ENCODE results near the gene DPH3.
"Not testable (repeated sequence)": the region's sequence is repeated elsewhere in the genome, so short reads cannot be mapped to it uniquely, and the experiment has no call there.

DPH3 gene

DNA sequence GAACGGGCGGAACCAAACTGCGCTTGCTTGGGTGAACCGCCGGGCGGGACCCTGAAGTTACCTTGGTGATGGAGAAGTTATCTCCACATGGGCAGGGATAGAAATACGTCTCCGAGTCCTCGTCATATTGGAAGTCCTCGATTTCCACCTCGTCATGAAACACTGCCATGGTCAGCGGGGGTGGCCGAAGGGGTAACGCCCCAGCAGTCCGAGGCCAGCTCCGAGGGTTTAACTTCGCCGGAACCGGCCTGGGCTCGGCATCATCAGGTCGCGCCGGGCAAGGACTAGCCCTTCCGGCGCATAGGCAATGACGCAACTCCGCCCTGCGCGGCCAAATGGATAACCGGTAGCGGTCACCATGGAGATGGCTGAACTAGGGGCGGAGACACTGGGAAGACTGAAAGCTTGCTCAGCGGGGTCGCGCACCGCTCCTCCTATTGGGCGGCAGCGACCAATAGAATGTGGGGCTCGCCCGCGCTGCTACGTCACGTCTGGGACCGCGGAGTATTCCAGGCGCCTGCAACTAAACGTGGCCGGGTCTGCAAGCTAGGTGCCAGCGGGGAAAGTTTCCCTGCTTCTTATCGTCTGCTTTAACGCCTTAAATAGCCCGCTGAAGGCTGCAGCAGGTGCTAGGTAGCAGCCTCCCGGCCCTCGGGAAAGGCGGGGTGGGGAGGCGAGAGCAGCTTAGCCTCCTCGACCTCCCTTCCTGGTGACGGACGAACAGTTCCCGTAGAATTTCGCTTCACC is at the start of gene DPH3, which contains the start of gene OXNAD1:
TSS of gene DPH3 (minus strand) at position 236 of the 747 bp plus-strand sequence. CDS start at position 169, 67 bp downstream.
TSS of gene OXNAD1 (plus strand) at position 505 of the 747 bp plus-strand sequence. CDS start 5,741 bp downstream, outside the sequence.
- peak; percentile 97 to 99 for DNase-seq

DNA sequence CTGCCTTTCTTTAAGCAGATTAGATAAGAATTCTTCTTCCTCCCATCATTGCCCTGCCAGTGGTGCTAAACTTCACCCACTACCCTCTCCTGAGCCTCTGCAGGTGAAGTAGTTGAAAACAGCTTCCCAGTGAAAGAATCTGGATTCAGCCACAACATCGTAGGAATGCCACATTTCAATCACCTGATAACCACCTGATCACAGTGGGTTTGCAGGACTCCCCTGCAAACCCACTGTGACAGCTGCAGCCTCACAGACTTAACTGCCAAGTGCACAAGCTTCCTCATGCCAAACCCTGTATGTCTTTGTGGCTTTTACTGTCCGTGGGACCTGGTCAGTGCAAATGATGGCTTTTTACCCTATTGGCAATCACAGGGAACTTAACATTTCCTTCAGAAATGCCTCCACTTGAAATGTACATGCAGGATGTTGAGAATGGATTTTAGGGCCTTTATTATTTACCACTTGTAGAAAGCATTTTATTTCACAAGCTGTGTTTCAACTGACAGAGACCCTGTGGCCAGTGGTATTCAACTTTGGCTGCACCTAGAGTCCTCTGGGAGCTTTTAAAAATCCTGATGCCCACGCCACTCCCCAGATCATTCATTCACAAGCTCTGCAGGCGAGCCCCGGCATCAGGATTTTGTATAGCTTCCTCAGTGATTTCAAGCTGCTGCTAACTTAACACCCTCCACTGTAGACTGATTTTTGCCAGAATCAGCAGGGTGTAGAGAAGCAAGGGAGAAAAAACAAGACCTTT is 49.3 kb upstream of the DPH3 start:
- DNase-seq: no peak

- DNase-seq: no peak
These were observed 47.3 kb upstream of the DPH3 start for GRCh38 chr3:16311960-16312451.

- DNase-seq: not testable (repeated sequence)
These were observed 45.7 kb upstream of the DPH3 start for GRCh38 chr3:16310486-16310885.

- peak in 1 of 2 experiments; percentile 71 for DNase-seq
These were observed 44.8 kb upstream of the DPH3 start for GRCh38 chr3:16309558-16309957.

GRCh38 chr3:16308727-16309126 is 44.0 kb upstream of the DPH3 start:
- DNase-seq: no peak

DNA sequence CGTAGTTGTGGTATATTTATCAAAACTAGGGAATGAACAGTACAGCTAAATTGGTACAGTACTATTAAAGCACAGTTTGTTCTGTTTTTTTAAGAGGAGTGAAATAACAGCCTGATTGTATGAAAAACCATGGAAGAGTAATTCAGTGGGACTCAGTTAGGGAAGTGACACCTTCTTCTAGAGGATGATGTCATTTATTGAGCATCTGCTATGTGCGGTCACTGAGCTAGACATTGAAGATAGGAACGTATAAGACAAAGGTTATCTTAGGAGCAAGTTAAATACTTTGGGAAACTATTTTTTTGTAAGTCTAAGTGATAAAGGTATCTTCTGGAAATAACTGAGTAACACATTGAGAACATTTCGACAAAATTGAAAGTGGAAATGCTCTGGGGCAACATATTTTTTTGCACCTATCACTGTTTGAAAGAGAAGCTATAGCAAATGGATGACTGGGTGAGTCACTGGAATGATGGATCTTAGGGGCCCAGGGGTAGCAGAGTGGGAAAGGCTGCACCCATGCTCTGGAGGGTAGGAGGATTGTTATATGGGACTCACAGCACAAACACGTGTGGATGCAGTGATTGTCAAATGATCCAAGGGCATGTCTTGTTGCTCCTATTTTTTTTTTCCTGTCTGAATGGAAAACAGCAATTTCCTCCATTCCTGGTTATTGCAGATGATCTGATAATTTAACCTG is 43.2 kb upstream of the DPH3 start:
- DNase-seq: no peak

- peak in 1 of 2 experiments; percentile 66 for DNase-seq
These were observed 40.4 kb upstream of the DPH3 start for GRCh38 chr3:16305111-16305541.

DNA sequence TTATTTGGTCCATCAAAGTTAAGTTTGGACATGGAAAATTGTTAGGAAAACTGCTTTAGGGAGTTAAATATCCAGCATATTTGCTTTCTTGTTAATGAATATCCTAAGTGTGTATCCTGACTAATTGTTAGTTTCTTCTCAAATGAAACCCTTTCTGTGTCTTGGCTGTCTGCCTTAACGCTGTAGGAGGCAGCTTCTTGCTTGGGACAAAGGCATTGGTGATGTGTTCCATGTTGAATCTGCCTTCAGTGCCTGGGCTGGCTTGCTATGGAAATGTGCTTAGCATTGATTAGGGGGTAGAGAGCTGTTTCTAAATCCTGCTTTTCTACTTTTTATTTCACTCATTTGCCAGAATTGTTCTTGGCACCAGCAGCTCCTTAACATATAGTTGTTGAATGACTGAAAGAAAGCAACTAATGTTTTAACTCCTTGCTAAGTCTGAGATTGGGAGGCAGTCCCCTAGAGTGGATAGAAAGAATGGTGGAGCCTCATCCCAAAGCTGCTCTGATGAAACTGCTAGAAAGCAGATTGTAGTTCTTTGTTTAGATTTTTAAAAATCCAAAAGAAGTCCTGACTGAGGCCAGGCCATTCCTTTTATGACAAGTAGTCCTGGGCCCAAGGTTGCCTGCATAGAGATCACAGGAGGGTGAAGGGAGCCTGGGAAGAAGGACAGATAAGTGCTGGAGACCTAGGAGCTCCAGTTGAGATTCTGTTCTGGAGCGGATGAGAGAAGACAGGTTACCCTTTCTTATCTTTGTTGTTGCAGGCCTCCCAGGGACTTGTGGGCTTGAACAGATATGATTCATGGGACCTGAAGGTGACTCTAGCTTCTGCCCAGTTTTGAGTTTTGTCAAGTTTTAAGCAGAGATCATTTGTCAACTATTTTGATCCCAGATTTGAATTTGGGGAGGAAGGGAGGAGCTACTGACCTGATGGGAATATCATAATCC is 39.6 kb upstream of the DPH3 start:
- no peak for DNase-seq

- DNase-seq: no peak
These were observed 38.4 kb upstream of the DPH3 start for GRCh38 chr3:16303037-16303575.

DNA sequence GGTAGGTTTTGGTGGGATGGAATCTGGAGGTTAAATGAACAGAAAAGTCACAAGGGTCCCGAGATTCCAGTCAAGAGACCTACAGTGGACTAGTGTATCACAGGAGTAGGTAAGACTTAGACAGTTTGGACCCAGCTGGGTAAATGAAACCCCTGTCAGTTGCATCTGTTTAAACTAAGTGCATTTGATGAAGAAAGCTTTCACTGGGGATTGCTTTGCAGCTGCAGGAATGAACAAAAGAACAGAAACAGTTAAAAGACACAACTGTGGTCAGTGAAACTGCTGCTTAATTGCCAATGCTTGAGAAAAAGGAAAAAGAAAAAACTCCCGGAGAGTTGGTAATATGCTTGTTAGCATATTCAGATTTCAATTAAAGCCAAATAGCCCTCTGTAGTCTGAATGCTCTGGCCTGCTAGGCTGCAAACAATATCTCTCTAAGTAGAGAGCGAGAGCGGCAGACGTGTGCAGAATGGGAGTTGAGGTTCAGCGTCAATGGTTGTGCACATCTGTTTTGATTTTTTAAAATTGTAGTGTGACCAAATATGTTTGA is 37.4 kb upstream of the DPH3 start:
- no peak for DNase-seq

DNA sequence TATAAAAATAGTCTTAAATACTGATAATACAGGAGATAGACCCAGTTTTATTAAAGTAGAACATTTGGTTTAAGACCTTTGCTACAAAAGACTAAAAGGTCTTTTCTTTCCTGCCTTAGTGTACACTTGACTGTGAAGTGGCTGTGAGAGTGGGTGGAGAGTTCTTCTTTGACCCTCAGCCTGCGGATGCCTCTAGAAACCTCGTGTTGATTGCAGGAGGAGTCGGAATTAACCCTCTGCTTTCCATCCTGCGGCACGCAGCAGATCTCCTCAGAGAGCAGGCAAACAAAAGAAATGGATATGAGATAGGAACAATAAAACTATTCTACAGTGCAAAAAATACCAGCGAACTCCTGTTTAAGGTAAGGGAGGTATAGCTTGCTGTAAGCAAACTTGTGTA is 36.8 kb upstream of the DPH3 start:
- DNase-seq: peak in 1 of 2 experiments; percentile 28

GRCh38 chr3:16300881-16301359 is 36.2 kb upstream of the DPH3 start:
- peak in 1 of 2 experiments; percentile 40 for DNase-seq

GRCh38 chr3:16300307-16300706 is 35.6 kb upstream of the DPH3 start:
- no peak for DNase-seq

- no peak for DNase-seq
These were observed 35.0 kb upstream of the DPH3 start for GRCh38 chr3:16299746-16300145.

- no peak for DNase-seq
These were observed 34.1 kb upstream of the DPH3 start for GRCh38 chr3:16298891-16299290.

DNA sequence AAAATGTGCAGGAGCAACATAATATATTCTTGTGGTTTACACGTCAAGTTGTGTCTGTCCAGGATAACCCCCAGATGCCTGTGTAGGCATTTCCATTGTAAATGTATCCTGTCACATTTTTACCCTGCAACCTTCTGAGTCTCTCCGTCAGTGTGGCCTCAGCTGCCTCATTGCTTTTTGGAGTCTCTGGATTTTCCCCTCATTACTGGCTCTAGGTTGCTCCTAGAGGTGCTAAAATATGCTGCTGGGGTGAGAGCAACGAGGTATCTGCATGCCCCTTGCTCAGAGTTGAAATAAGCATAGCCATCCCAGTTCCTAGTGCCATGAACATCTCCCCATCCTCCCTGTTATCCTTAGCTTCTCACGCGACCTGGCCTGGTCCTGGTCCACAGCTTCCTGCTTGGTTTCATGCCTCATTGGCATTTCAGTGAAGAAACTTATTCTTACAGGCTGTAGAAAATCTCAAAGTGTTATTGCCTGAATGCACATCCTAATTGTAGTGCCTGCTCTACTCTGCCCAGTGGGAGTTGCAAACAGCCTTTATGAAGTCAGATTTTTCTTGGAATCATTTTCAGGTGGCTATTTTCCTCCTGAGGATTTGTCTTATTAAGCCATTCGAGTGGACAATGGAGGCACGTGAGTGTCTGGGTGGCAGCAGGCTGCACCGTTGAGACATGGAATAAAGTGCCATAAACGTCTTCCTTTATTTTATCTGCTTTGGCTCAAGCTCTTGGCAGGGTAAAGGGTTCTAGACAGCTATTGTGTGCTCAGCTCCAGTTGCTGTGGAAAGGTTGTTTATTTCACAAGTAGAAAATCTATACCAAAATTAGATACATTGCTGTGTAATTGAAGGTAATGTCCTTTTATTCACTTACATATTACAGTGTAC is 33.5 kb upstream of the DPH3 start:
- DNase-seq: no peak

- DNase-seq: no peak
These were observed 30.7 kb upstream of the DPH3 start for GRCh38 chr3:16295298-16295890.

GRCh38 chr3:16294844-16295243 is 30.1 kb upstream of the DPH3 start:
- DNase-seq: peak in 1 of 2 experiments; percentile 34

GRCh38 chr3:16290827-16291196 is 26.1 kb upstream of the DPH3 start:
- no peak for DNase-seq

Measured in stimulated activated CD4-positive, alpha-beta T cell treated with anti-CD3 and anti-CD28 coated beads, Interleukin-4, amount 100 ng/mL, for 4 hours (primary cell).